ENCODE measurements around the gene TMEM256. TPM values are rescaled to one million over a fixed set of nuclear protein-coding genes. Genes with fewer than 3 reads are reported as not detected.

Gene TMEM256
- total RNA-seq, 1 experiment from 2014 or later = 40.2 TPM

DNA sequence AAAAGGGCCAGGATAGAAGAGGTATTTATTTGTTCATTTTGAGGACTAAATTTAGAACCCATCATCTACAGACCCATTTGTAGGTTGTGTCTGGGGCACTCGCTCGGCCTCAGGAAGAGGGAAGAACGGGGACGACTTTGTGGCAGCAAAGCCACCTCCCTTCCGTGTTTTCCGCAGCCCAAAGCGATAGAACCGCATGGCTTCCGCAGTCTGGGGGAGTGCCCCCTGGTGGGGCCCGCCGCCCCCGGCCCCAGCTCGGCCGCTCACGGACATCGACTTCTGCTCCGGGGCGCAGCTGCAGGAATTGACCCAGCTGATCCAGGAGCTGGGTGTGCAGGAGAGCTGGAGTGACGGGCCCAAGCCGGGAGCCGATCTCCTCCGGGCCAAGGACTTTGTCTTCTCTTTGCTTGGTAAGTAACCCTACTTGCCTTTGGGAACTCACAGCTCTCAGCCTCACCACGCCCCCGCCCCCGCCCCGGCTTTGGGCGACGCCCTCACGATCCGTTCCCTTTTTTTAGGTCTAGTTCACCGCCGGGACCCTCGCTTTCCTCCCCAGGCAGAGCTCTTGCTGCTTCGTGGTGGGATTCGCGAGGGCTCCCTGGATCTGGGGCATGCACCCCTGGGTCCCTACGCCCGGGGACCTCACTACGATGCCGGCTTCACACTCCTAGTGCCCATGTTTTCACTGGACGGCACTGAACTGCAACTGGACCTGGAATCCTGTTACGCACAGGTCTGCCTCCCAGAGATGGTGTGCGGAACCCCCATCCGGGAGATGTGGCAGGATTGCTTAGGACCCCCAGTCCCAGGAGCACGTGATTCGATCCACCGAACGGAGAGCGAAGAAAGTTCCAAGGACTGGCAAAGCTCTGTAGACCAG lies 32.0 kb upstream of the TMEM256 start:
- TSS peak; percentile 82 for BruUV-seq (replicated peaks)
- Histone ChIP-seq H3K27me3 (replicated peaks; ENCODE audit: control insufficient read depth, insufficient read depth, low read length) (no peaks in the 10 kb centered on the region), H3K9me3 (no peaks in the 10 kb centered on the region), H3K4me1 (no peaks in the 10 kb centered on the region), H3K36me3 (ENCODE audit: control insufficient read depth, insufficient read depth, low read length) (no peaks in the 10 kb centered on the region), H3K4me3 (ENCODE audit: low read depth, low read length) (peak overlapping the region; percentile 55)
- H3K36me3 Mint-ChIP-seq (ENCODE audit: insufficient read depth, unreplicated experiment) = peaks cover 23% of the 10 kb centered on the region
- H3K27ac Mint-ChIP-seq (ENCODE audit: unreplicated experiment) = peak overlapping the region; percentile 95
- ChIA-PET CTCF (interaction anchor here (0.6 to 2.9 kb wide), 6 partner anchors 16 to 390 kb away, joined by 3 to 21 read pairs (median 5); partner anchors contain the start of gene TMEM256), POLR2A (interaction anchor here (0.5 to 2.9 kb wide), 5 partner anchors 32 to 48 kb away, joined by 3 to 38 read pairs (median 5); partner anchors contain the start of genes POLR2A, TMEM256 and ZBTB4)
- no peaks in the 10 kb centered on the region for H3K9me3 Mint-ChIP-seq (ENCODE audit: unreplicated experiment)
- DNase-seq = peak; percentile 48 to 58
- peaks cover 6% of the 10 kb centered on the region for H3K4me1 Mint-ChIP-seq (ENCODE audit: low read depth, unreplicated experiment)
- intact Hi-C loops (cut with micrococcal nuclease; ENCODE audit: unreplicated experiment) = loop anchor here (1.0 to 5.0 kb wide), 4 partner anchors 32 to 251 kb away; partner anchors contain the start of genes SENP3, TMEM256, TMEM95 and TP53
- peak overlapping the region; percentile 81 for H3K4me3 Mint-ChIP-seq (ENCODE audit: unreplicated experiment)
- TF ChIP-seq, protein P1, sequence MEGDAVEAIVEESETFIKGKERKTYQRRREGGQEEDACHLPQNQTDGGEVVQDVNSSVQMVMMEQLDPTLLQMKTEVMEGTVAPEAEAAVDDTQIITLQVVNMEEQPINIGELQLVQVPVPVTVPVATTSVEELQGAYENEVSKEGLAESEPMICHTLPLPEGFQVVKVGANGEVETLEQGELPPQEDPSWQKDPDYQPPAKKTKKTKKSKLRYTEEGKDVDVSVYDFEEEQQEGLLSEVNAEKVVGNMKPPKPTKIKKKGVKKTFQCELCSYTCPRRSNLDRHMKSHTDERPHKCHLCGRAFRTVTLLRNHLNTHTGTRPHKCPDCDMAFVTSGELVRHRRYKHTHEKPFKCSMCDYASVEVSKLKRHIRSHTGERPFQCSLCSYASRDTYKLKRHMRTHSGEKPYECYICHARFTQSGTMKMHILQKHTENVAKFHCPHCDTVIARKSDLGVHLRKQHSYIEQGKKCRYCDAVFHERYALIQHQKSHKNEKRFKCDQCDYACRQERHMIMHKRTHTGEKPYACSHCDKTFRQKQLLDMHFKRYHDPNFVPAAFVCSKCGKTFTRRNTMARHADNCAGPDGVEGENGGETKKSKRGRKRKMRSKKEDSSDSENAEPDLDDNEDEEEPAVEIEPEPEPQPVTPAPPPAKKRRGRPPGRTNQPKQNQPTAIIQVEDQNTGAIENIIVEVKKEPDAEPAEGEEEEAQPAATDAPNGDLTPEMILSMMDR (IDR thresholded peaks at IDR 0.05; ENCODE audit: insufficient read depth in 1 of 2, low read depth in 1 of 2, low read length in 1 of 2, severe bottlenecking in 1 of 2, unreplicated experiment in 1 of 2) = peak in 1 of 2 experiments; percentile 17
- H3K27me3 Mint-ChIP-seq (ENCODE audit: insufficient read depth, unreplicated experiment) = no peaks in the 10 kb centered on the region

GRCh38 chr17:7432296-7432695 lies 28.4 kb upstream of the TMEM256 start:
- no peak overlapping the region for H3K4me3 Mint-ChIP-seq (ENCODE audit: unreplicated experiment)
- Histone ChIP-seq H3K4me1 (no peaks in the 10 kb centered on the region), H3K36me3 (ENCODE audit: control insufficient read depth, insufficient read depth, low read length) (no peaks in the 10 kb centered on the region), H3K4me3 (ENCODE audit: low read depth, low read length) (no peak overlapping the region), H3K27me3 (replicated peaks; ENCODE audit: control insufficient read depth, insufficient read depth, low read length) (no peaks in the 10 kb centered on the region), H3K9me3 (no peaks in the 10 kb centered on the region)
- peaks cover 23% of the 10 kb centered on the region for H3K36me3 Mint-ChIP-seq (ENCODE audit: insufficient read depth, unreplicated experiment)
- no peak for DNase-seq
- H3K9me3 Mint-ChIP-seq (ENCODE audit: unreplicated experiment) = no peaks in the 10 kb centered on the region
- TF ChIP-seq, protein P1 (IDR thresholded peaks at IDR 0.05; ENCODE audit: insufficient read depth in 1 of 2, low read depth in 1 of 2, low read length in 1 of 2, severe bottlenecking in 1 of 2, unreplicated experiment in 1 of 2) = no peak
- intact Hi-C loops (cut with micrococcal nuclease; ENCODE audit: unreplicated experiment) = no loop called here
- no peaks in the 10 kb centered on the region for H3K4me1 Mint-ChIP-seq (ENCODE audit: low read depth, unreplicated experiment)
- H3K27me3 Mint-ChIP-seq (ENCODE audit: insufficient read depth, unreplicated experiment) = no peaks in the 10 kb centered on the region
- BruUV-seq (replicated peaks) = no TSS peak
- no peak overlapping the region for H3K27ac Mint-ChIP-seq (ENCODE audit: unreplicated experiment)
- POLR2A ChIA-PET = no interaction called here
- CTCF ChIA-PET = interaction anchor here (0.6 kb wide), 1 partner anchor 52 kb away, joined by 4 read pairs; the partner anchor contains the start of gene POLR2A

DNA sequence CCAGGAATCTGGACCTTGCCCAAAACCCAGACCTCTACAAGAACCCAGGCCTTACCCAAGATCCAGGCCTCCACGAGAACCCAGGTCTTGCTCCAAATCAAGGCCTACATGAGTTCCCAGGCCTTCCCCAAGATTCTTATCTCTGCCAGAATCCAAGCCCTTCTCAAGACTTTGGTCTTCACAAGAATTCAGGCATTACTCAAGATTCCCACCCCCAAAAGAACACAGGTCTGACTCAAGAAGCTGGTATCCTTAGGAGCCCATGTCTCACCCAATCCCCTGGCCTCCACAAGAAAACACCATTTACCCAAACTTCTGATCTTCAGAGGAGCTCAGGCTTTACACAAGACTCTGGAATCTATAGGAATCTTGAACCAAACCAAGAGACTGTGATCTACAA lies 27.3 kb upstream of the TMEM256 start:
- H3K9me3 Mint-ChIP-seq (ENCODE audit: unreplicated experiment) = no peaks in the 10 kb centered on the region
- intact Hi-C loops (cut with micrococcal nuclease; ENCODE audit: unreplicated experiment) = no loop called here
- no peak overlapping the region for H3K4me3 Mint-ChIP-seq (ENCODE audit: unreplicated experiment)
- ChIA-PET POLR2A (no interaction called here), CTCF (interaction anchor here (0.6 kb wide), 1 partner anchor 219 kb away, joined by 3 read pairs; the partner anchor contains the start of gene ATP1B2)
- Histone ChIP-seq H3K9me3 (no peaks in the 10 kb centered on the region), H3K36me3 (ENCODE audit: control insufficient read depth, insufficient read depth, low read length) (no peaks in the 10 kb centered on the region), H3K4me3 (ENCODE audit: low read depth, low read length) (no peak overlapping the region), H3K4me1 (no peaks in the 10 kb centered on the region), H3K27me3 (replicated peaks; ENCODE audit: control insufficient read depth, insufficient read depth, low read length) (no peaks in the 10 kb centered on the region)
- TF ChIP-seq, protein P1 (IDR thresholded peaks at IDR 0.05; ENCODE audit: insufficient read depth in 1 of 2, low read depth in 1 of 2, low read length in 1 of 2, severe bottlenecking in 1 of 2, unreplicated experiment in 1 of 2) = no peak
- H3K36me3 Mint-ChIP-seq (ENCODE audit: insufficient read depth, unreplicated experiment) = peaks cover 14% of the 10 kb centered on the region
- no peak for DNase-seq
- no peak overlapping the region for H3K27ac Mint-ChIP-seq (ENCODE audit: unreplicated experiment)
- no TSS peak for BruUV-seq (replicated peaks)
- H3K27me3 Mint-ChIP-seq (ENCODE audit: insufficient read depth, unreplicated experiment) = no peaks in the 10 kb centered on the region
- no peaks in the 10 kb centered on the region for H3K4me1 Mint-ChIP-seq (ENCODE audit: low read depth, unreplicated experiment)

Measured in Caco-2 (cell line).